Measurements from ENCODE around the gene RNF212. TPM values are rescaled to one million over a fixed set of nuclear protein-coding genes. Genes with fewer than 3 reads are reported as not detected.

The RNF212 gene
- total RNA-seq, 1 experiment from 2014 or later, result 2.4 TPM

- Histone ChIP-seq H3K36me3 (ENCODE audit: insufficient read depth, low read length, poor library complexity, severe bottlenecking) (no peaks in the 10 kb centered on the region), H3K4me3 (ENCODE audit: low read depth, low read length, poor library complexity, severe bottlenecking) (no peak overlapping the region), H3K27ac (ENCODE audit: low read depth, low read length, poor library complexity, severe bottlenecking) (no peak overlapping the region), H3K4me1 (ENCODE audit: insufficient read depth, low read length, poor library complexity, severe bottlenecking) (no peaks in the 10 kb centered on the region), H3K27me3 (replicated peaks; ENCODE audit: insufficient read depth, low read depth, low read length, poor library complexity) (no peaks in the 10 kb centered on the region), H3K9me3 (ENCODE audit: low read depth, low read length, poor library complexity, severe bottlenecking) (no peaks in the 10 kb centered on the region)
- intact Hi-C loops (cut with micrococcal nuclease; ENCODE audit: unreplicated experiment), result no loop called here
- ChIA-PET CTCF (interaction anchor here (0.7 kb wide), 1 partner anchor 538 kb away, joined by 3 read pairs; no protein-coding TSS in a partner anchor), POLR2A (ENCODE audit: low non-redundant PET) (no interaction called here)
- no TSS peak for BruUV-seq (replicated peaks)
- TF ChIP-seq CTCF (conservative IDR thresholded peaks at IDR 0.05; ENCODE audit: low read depth, low read length) (no peak), EZH2 (IDR thresholded peaks at IDR 0.05; ENCODE audit: borderline replicate concordance, low read depth, low read length, poor library complexity, severe bottlenecking) (no peak)
- DNase-seq (ENCODE audit: low spot score), result no peak
These were observed 19.7 kb downstream of the RNF212 start for GRCh38 chr4:1093391-1094335.

GRCh38 chr4:1092983-1093361 lies 20.4 kb downstream of the RNF212 start:
- Histone ChIP-seq H3K36me3 (ENCODE audit: insufficient read depth, low read length, poor library complexity, severe bottlenecking) (no peaks in the 10 kb centered on the region), H3K27me3 (replicated peaks; ENCODE audit: insufficient read depth, low read depth, low read length, poor library complexity) (no peaks in the 10 kb centered on the region), H3K4me1 (ENCODE audit: insufficient read depth, low read length, poor library complexity, severe bottlenecking) (no peaks in the 10 kb centered on the region), H3K4me3 (ENCODE audit: low read depth, low read length, poor library complexity, severe bottlenecking) (no peak overlapping the region), H3K9me3 (ENCODE audit: low read depth, low read length, poor library complexity, severe bottlenecking) (no peaks in the 10 kb centered on the region), H3K27ac (ENCODE audit: low read depth, low read length, poor library complexity, severe bottlenecking) (no peak overlapping the region)
- ChIA-PET CTCF (no interaction called here), POLR2A (ENCODE audit: low non-redundant PET) (no interaction called here)
- TF ChIP-seq CTCF (conservative IDR thresholded peaks at IDR 0.05; ENCODE audit: low read depth, low read length), result no peak
- no peak for TF ChIP-seq EZH2 (IDR thresholded peaks at IDR 0.05; ENCODE audit: borderline replicate concordance, low read depth, low read length, poor library complexity, severe bottlenecking)
- intact Hi-C loops (cut with micrococcal nuclease; ENCODE audit: unreplicated experiment), result no loop called here
- DNase-seq (ENCODE audit: low spot score), result no peak
- no TSS peak for BruUV-seq (replicated peaks)

- H3K4me3 ChIP-seq (ENCODE audit: low read depth, low read length, poor library complexity, severe bottlenecking), result no peak overlapping the region
- no TSS peak for BruUV-seq (replicated peaks)
- POLR2A ChIA-PET (ENCODE audit: low non-redundant PET), result no interaction called here
- CTCF ChIA-PET, result no interaction called here
- no peaks in the 10 kb centered on the region for H3K4me1 ChIP-seq (ENCODE audit: insufficient read depth, low read length, poor library complexity, severe bottlenecking)
- intact Hi-C loops (cut with micrococcal nuclease; ENCODE audit: unreplicated experiment), result no loop called here
- DNase-seq (ENCODE audit: low spot score), result no peak
- H3K36me3 ChIP-seq (ENCODE audit: insufficient read depth, low read length, poor library complexity, severe bottlenecking), result no peaks in the 10 kb centered on the region
- no peaks in the 10 kb centered on the region for H3K9me3 ChIP-seq (ENCODE audit: low read depth, low read length, poor library complexity, severe bottlenecking)
- no peaks in the 10 kb centered on the region for H3K27me3 ChIP-seq (replicated peaks; ENCODE audit: insufficient read depth, low read depth, low read length, poor library complexity)
- H3K27ac ChIP-seq (ENCODE audit: low read depth, low read length, poor library complexity, severe bottlenecking), result no peak overlapping the region
- TF ChIP-seq EZH2 (IDR thresholded peaks at IDR 0.05; ENCODE audit: borderline replicate concordance, low read depth, low read length, poor library complexity, severe bottlenecking) (no peak), CTCF (conservative IDR thresholded peaks at IDR 0.05; ENCODE audit: low read depth, low read length) (peak; percentile 45; the same call in 1 of the 2 replicates)
These were observed 21.1 kb downstream of the RNF212 start for GRCh38 chr4:1092026-1092982.
